Measurements from ENCODE around the gene NWD2.
"Not testable (repeated sequence)": the region's sequence is repeated elsewhere in the genome, so short reads cannot be mapped to it uniquely, and the experiment has no call there.

NWD2 gene

GRCh38 chr4:37244583-37245390 is at the start of gene NWD2:
NWD2 (plus strand) TSS chr4:37244743; CDS start chr4:37245068, 325 bp downstream.
- DNase-seq (ENCODE audit: low read depth): no peak
- TF ChIP-seq CTCF (IDR thresholded peaks at IDR 0.05; ENCODE audit: low read depth, low read length, missing control alignments): no peak
- no peak within 1 kb of the TSS for H3K4me3 ChIP-seq (ENCODE audit: low read depth, low read length)

- TF ChIP-seq CTCF (IDR thresholded peaks at IDR 0.05; ENCODE audit: low read depth, low read length, missing control alignments): no peak
- no peak overlapping the region for H3K4me3 ChIP-seq (ENCODE audit: low read depth, low read length)
- DNase-seq (ENCODE audit: low read depth): no peak
Measured at GRCh38 chr4:37197899-37198298, 46.6 kb upstream of the NWD2 start.

- DNase-seq (ENCODE audit: low read depth): not testable (repeated sequence)
Measured at GRCh38 chr4:37204740-37205139, 39.8 kb upstream of the NWD2 start.

GRCh38 chr4:37216209-37216608 is 28.3 kb upstream of the NWD2 start:
- DNase-seq (ENCODE audit: low read depth): no peak
- no peak overlapping the region for H3K4me3 ChIP-seq (ENCODE audit: low read depth, low read length)
- TF ChIP-seq CTCF (IDR thresholded peaks at IDR 0.05; ENCODE audit: low read depth, low read length, missing control alignments): no peak

More at GRCh38 chr4:37204740-37205139, 39.8 kb upstream of the NWD2 start:
- H3K4me3 ChIP-seq (ENCODE audit: low read depth, low read length): not testable (repeated sequence)

GRCh38 chr4:37219242-37219641 is 25.3 kb upstream of the NWD2 start:
- no peak for TF ChIP-seq CTCF (IDR thresholded peaks at IDR 0.05; ENCODE audit: low read depth, low read length, missing control alignments)
- no peak overlapping the region for H3K4me3 ChIP-seq (ENCODE audit: low read depth, low read length)
- no peak for DNase-seq (ENCODE audit: low read depth)

- no peak for TF ChIP-seq CTCF (IDR thresholded peaks at IDR 0.05; ENCODE audit: low read depth, low read length, missing control alignments)
- no peak for DNase-seq (ENCODE audit: low read depth)
- no peak overlapping the region for H3K4me3 ChIP-seq (ENCODE audit: low read depth, low read length)
Measured at GRCh38 chr4:37219990-37220389, 24.6 kb upstream of the NWD2 start.

- no peak for DNase-seq (ENCODE audit: low read depth)
- no peak for TF ChIP-seq CTCF (IDR thresholded peaks at IDR 0.05; ENCODE audit: low read depth, low read length, missing control alignments)
- no peak overlapping the region for H3K4me3 ChIP-seq (ENCODE audit: low read depth, low read length)
Measured at GRCh38 chr4:37220685-37221084, 23.9 kb upstream of the NWD2 start.

Measured in GM12864 (cell line).